Bronchial epithelial cell (primary cell): ENCODE data around the gene EIF2D. TPM values are rescaled to one million over a fixed set of nuclear protein-coding genes. Genes with fewer than 3 reads are reported as not detected.

Source experiments
- DNase-seq: peaks from one replicate; pipeline ENCODE4 v3.0.0-alpha.2; 2010; ENCODE audit warnings: low read depth
- FAIRE-seq: peaks from 2 replicates; lab custom pipeline; 2011; peaks lifted over from hg19 to GRCh38; lab: Jason Lieb, UNC
- H3K27me3 ChIP-seq: 2 replicates; pipeline ENCODE4 v1.5.1; 2011; ENCODE audit warnings: low read length; ENCODE audit not compliant: control insufficient read depth, insufficient read depth
- H3K36me3 ChIP-seq: 2 replicates; pipeline ENCODE4 v1.5.1; 2011; ENCODE audit warnings: low read length; ENCODE audit not compliant: control insufficient read depth, insufficient read depth
- H3K4me3 ChIP-seq: 2 replicates; pipeline ENCODE4 v1.5.1; 2011; ENCODE audit warnings: mild to moderate bottlenecking, low read depth, low read length, control low read depth
- CTCF ChIP-seq: IDR thresholded peaks from 2 replicates; pipeline ENCODE4 v1.5.1; 2011; ENCODE audit warnings: mild to moderate bottlenecking, moderate library complexity, low read length, control low read depth, inconsistent platforms; ENCODE audit not compliant: insufficient read depth, severe bottlenecking
- total RNA-seq: library from RNA; depleted of rRNA; stranded (reverse); fragments of >200 nt; gene quantifications from 2 replicates; pipeline ENCODE4 v1.2.1, GENCODE V29; 2014

EIF2D gene
- total RNA-seq, 1 donor from 2014 or later: 56.1 TPM

- DNase-seq (no peak), FAIRE-seq (no peak)
- no peaks in the 10 kb centered on the region for H3K27me3 ChIP-seq
- H3K4me3 ChIP-seq: no peak overlapping the region
- no peak for TF ChIP-seq CTCF
- peaks cover 26% of the 10 kb centered on the region for H3K36me3 ChIP-seq
These were observed 16.5 kb downstream of the EIF2D start for GRCh38 chr1:206595581-206596318.

GRCh38 chr1:206593351-206593925, 18.8 kb downstream of the EIF2D start:
- no peak for FAIRE-seq
- Histone ChIP-seq H3K4me3 (no peak overlapping the region), H3K27me3 (no peaks in the 10 kb centered on the region), H3K36me3 (peaks cover 15% of the 10 kb centered on the region)
- no peak for TF ChIP-seq CTCF
- DNase-seq: no peak

- Histone ChIP-seq H3K36me3 (peaks cover 12% of the 10 kb centered on the region), H3K27me3 (no peaks in the 10 kb centered on the region), H3K4me3 (no peak overlapping the region)
- FAIRE-seq (no peak), DNase-seq (no peak)
- no peak for TF ChIP-seq CTCF
These were observed 20.6 kb downstream of the EIF2D start for GRCh38 chr1:206591696-206592095.

GRCh38 chr1:206591226-206591625, 21.0 kb downstream of the EIF2D start:
- no peak for DNase-seq
- Histone ChIP-seq H3K4me3 (no peak overlapping the region), H3K27me3 (no peaks in the 10 kb centered on the region), H3K36me3 (peaks cover 11% of the 10 kb centered on the region)
- TF ChIP-seq CTCF: no peak
- FAIRE-seq: no peak

GRCh38 chr1:206590025-206590758, 22.1 kb downstream of the EIF2D start:
- Histone ChIP-seq H3K27me3 (no peaks in the 10 kb centered on the region), H3K4me3 (no peak overlapping the region), H3K36me3 (peaks cover 10% of the 10 kb centered on the region)
- peak; percentile 43 for TF ChIP-seq CTCF
- DNase-seq (peak; percentile 98), FAIRE-seq (no peak)
